GM21529 (cell line): ENCODE measurements around the gene EPPIN.

Experiments
- ATAC-seq: cut with Tn5 transposase; IDR thresholded peaks from one replicate; pipeline ENCODE4 v1.9.1; 2021; ENCODE audit not compliant: unreplicated experiment

Gene EPPIN

GRCh38 chr20:45539382-45539781, 7.8 kb downstream of the EPPIN start, which contains the start of gene WFDC6:
Gene WFDC6, minus strand, starts transcription at chr20:45539482. Its CDS starts 75 bp downstream, at chr20:45539407.
- ATAC-seq = no peak

DNA sequence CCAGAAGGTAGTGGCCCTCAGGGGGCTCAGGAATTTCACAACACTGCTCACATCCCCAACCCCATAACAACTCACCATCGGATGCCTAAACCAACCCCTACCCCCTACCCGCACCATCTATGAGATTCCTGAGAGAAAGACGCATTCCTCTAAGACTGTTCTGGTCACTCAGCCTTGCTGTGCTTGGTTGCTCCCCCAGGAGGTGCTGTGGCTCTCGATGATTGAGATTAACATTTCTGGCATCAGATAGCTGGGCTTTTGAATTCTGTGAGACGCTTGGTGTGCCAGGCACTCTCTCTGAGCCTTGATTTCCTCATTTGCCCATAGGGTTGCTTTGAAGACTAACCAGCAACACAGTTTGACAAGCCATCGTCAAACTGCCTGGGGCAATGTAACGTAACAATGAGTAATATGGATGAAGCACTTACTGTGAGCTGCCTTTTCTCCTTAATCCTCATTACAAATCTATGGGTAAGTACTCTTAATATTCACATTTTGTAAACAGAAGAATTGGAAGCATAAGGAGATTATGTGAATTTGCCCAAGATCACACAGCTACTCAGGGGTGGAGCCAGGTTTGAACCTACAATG, 8.9 kb downstream of the EPPIN start:
- ATAC-seq = no peak

DNA sequence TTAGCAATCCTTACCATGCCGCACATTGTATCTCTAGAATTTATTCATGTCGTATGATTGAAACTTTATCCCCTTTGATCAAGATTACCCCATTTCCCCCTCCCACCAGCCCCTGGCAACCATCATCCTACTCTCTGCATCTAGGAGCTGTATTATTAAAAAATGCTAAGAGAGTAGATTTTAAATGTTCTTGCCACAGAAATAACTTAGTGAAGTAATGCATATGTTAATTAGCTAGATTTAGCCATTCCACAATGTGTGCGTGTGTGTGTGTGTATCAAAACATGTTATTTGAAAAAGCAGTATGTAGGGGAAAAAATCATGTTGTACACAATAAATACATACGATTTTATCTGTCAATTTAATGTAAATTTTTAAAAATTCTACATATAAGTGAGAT, 19.9 kb downstream of the EPPIN start:
- no peak for ATAC-seq

DNA sequence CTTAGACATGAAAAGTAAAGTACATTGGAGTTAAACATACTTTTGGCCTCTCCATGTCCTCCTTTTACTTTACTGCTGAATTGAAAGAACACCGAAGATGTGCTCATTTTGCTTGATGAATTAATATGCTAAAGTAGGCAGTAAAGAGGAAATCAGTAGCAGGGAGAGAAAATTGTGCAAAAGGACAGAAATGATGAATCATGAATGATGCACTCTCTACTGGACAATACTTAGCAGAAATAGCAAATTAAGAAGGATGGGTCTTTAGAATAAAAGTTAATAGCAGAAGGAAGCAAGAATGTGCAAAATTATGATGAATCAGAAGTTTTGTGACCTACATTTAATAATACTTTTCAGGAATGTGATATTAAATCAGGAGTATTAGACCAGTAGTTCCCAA, 23.4 kb downstream of the EPPIN start:
- ATAC-seq = no peak

- no peak for ATAC-seq
These were observed 28.9 kb downstream of the EPPIN start for GRCh38 chr20:45518282-45518681.

GRCh38 chr20:45515147-45515913, 31.9 kb downstream of the EPPIN start, which contains the start of gene SPINT3:
Gene SPINT3, minus strand, starts transcription at chr20:45515622. Its CDS starts 14 bp downstream, at chr20:45515608.
- no peak for ATAC-seq

- ATAC-seq = no peak
These were observed 36.8 kb downstream of the EPPIN start for GRCh38 chr20:45510242-45510862.

DNA sequence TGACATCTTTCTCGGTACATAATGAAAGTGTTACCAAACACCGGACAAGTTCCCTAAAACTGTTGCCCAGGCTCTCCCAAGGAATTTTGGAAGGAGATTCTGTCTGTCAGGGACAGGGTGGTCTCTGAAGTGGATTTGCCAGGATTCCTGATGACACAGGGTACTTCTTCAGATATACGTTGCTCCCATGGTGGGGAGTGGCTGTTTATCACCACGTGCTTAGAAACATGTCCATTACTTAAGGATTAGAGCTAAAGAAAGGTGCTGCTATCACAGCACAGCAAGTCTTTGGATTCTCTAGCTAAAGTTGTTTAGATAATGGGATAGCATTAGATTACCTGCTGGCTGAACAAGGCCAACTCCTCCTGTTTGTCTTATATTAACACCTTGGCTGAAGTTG, 38.1 kb downstream of the EPPIN start:
- ATAC-seq = no peak

DNA sequence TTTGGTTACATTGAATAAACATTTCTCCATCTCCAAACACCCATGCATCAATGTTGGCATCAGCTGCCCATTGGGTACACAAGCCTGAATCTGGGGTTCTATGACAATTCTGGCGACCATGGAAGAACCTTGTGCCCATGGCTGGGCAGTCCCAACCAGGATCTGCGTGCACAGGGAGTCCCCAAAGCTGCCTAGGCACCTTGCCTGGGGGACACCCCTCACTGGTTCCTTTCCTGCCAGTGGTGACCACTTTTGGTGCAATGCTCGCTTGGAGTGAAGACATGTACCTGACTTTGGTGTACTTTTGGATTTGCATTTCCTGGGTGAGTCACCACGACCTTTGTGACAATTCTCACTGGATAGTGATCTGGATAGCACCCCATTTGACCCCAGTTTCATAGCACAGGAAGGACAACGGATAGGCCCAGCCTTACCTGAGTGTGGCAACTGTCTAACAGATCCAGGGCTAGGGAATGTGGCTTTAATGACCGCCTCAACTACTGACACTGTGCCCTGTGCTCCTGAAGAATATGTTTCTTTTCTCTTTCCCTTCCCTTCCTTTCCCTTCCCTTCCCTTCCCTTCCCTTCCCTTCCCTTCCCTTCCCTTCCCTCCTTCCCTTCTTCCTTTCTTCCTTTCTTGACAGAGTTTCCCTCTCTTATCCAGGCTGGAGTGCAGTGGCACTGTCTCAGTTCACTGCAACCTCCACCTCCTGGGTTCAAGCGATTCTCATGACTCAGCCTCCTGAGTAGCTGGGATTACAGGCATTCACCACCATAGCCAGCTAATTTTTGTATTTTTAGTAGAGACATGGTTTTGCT, 38.9 kb downstream of the EPPIN start:
- no peak for ATAC-seq

GRCh38 chr20:45507011-45507820, 40.0 kb downstream of the EPPIN start:
- peak; percentile 42 for ATAC-seq

DNA sequence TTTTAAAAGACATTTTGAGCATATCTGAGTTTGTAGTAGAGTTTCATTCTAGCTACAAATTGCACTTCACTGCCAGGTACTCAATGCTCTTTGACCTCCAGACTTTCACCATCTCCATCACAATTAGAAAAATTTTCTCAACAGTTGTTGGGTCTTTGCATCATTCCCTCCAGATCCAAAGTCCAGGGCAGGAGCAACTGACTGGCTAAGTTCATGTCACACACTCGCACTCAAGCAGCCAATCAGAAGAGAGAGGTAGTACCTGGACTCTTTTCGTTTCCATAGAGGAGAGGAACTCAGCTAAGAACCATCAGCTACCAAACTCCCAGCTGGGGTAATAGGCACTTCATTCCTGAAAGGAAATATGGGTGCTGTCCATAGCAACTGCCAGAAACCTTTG, 40.8 kb downstream of the EPPIN start:
- no peak for ATAC-seq

GRCh38 chr20:45503403-45503802, 43.8 kb downstream of the EPPIN start:
- no peak for ATAC-seq

DNA sequence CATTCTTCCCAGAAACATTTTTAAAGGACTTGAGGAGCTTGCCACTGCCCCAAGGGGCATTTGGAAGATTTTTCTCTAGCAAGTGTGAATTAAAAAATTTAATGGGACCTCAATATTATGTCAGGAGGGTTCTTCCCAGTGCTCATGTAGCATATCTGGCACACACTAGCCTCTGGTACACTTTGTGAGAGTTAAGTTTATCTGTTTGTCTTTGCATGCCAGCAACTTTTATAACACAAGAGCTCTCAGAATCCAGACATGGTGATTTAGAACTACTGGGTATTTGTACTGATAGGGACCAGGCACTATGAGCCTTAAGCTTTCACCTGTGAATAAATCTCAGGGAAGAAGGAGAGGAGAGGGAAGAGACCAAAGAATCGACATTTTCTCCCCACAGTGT, 44.6 kb downstream of the EPPIN start:
- ATAC-seq = no peak

GRCh38 chr20:45501600-45501999, 45.6 kb downstream of the EPPIN start:
- ATAC-seq = no peak

DNA sequence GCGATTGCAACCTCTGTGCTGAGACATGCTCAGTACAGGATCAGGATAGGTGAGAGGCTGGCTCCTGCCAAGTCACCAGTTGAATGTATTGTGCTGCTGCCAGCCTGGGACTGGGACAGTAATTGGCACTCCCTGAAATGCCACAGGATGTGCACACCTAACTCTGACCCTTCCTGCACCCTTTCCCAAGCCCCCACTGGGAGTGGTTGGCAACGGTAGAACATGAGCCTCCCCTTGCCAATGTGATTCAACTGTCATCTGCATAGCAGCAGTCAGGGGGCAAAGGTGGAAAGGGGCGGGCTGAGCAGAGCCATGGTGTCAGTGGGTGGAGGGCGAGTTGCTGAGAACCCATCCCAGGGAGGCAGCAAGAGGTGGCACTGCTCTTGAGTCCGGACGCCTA, 47.2 kb downstream of the EPPIN start:
- no peak for ATAC-seq

DNA sequence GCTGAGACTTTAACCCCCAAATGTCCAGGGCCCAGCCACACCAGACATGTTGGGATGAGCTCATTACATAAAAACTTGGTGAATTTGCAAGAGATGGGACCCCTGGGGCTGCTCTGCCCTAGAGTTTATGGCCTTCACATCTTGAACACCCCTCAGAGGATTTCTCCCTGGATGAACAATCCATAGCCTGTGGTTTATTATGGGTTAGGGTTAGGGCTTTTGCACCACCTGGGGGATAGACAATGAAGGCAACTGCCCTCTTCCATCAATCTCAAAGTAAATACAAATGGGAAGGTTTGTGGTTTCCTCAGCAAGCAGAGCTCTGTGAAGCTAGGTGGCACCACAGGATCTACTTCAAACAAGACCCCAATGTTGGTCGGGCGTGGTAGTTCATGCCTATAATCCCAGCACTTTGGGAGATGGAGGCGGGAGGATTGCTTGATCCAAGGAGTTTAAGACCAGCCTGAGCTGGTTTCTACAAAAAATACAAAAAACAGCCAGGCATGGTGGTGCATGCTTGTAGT, 49.2 kb downstream of the EPPIN start:
- no peak for ATAC-seq

DNA sequence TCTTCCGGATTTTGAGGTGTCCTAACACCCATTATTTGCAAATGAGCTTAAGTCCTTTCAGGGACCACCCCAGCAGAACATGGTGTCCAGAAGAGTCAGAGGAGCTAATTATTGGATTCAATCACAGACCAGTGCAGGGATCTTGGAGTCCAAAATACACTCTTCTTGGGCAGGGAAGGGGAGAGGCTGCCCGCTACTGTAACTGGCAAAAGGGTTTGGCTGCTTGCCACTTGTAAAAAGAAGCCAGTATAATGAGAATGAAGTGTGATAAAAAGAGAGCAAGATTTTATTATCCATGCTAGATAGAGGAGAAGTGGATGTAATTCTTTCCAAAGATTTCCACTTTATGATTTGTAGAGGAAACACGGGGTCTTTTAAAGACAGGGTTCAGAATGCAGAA, 51.0 kb downstream of the EPPIN start:
- ATAC-seq = no peak

- no peak for ATAC-seq
These were observed 51.7 kb downstream of the EPPIN start for GRCh38 chr20:45495501-45495941.
